Measurements from ENCODE around the gene PATZ1. TPM values are rescaled to one million over a fixed set of nuclear protein-coding genes. Genes with fewer than 3 reads are reported as not detected.

PATZ1 gene
- polyA plus RNA-seq, 2 of the 4 experiments (the other 2 are of a cell fraction), result 16.4 to 18.2 TPM

DNA sequence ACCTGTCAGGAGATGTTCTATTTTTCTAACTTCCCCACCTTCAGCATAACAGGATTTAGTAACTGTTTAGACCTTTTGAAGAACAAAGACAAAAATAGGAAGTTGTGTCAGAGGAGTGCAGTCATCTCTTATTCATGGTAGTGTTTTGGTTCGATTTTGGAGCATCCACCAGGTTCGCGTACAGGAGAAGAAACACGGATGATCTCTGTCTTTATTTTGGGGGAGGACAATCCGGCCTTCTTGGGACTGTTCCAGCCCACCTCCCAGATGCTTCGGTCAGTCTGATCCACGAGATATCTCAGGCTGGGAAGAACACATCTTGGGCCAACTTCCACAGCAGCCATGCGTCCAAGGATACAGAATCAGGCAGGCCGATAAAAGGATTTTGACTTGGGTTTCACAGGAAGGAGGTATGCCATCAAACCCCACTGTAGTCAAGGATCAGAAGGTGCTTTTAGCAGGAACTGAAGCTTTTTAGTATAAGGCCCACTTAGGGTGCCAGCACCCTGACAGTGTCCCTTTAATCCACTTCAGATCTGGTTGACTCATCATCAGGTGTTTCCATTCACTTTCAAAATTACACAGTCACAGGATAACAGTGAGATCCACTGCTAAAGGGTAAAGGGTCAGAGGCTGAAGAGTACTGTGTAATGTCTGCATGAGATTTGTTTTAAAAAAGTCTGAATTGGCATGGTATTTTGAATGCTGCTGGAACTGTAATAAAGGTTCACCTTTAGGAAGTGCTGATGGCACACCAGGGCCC is 16.5 kb downstream of the PATZ1 start (continued):
- no peak for TF ChIP-seq RNF2 (IDR thresholded peaks at IDR 0.05; ENCODE audit: borderline replicate concordance, low read depth)
- no peak for TF ChIP-seq NPAS2 (CRISPR knock-in tag; IDR thresholded peaks at IDR 0.05; ENCODE audit: borderline replicate concordance)
- TF ChIP-seq ZFP36 (IDR thresholded peaks at IDR 0.05; ENCODE audit: borderline replicate concordance, partially characterized antibody), result no peak
- TF ChIP-seq BHLHE40 (IDR thresholded peaks at IDR 0.05; ENCODE audit: low read depth, low read length), result no peak

DNA sequence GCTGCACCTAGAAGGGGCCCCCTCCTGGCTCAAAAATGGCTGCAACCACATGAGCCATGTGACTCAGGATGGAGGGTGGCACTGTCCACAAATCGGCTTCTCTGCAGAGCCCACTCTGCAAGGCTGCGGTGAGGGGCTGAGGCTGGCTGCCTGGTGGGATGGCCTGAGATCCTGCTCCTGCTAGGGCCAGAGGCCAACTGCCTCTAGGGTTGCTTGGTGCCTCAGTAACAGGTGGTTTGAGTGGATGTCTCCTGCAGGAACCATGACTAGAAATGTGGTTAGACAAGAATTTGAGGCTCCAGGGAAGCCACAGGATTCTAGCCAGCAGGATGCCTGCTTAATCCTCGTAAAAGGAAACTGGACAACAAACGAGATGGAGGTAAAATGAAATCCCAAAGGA is 17.1 kb downstream of the PATZ1 start:
- TF ChIP-seq CBX8 (IDR thresholded peaks at IDR 0.05), result no peak
- no peak for TF ChIP-seq RNF2 (IDR thresholded peaks at IDR 0.05; ENCODE audit: borderline replicate concordance, low read depth)
- no peak for TF ChIP-seq ESRRA (IDR thresholded peaks at IDR 0.05; ENCODE audit: borderline replicate concordance, low read length)
- no peak for TF ChIP-seq NPAS2 (CRISPR knock-in tag; IDR thresholded peaks at IDR 0.05; ENCODE audit: borderline replicate concordance)
- TF ChIP-seq BHLHE40 (IDR thresholded peaks at IDR 0.05; ENCODE audit: low read depth, low read length), result no peak
- no peak for TF ChIP-seq RFX5 (IDR thresholded peaks at IDR 0.05)
- no peak for TF ChIP-seq CEBPB (IDR thresholded peaks at IDR 0.05)
- TF ChIP-seq, protein P1, sequence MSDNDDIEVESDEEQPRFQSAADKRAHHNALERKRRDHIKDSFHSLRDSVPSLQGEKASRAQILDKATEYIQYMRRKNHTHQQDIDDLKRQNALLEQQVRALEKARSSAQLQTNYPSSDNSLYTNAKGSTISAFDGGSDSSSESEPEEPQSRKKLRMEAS (IDR thresholded peaks at IDR 0.05), result no peak
- no peak for TF ChIP-seq SREBF2 (IDR thresholded peaks at IDR 0.05)
- TF ChIP-seq MYC (IDR thresholded peaks at IDR 0.05; ENCODE audit: borderline replicate concordance, low read length), result no peak
- TF ChIP-seq NR3C1 (IDR thresholded peaks at IDR 0.05), result no peak
- TF ChIP-seq RAD21 (conservative IDR thresholded peaks at IDR 0.05 in 1 of 2, IDR thresholded peaks at IDR 0.05 in 1 of 2), result no peak
- no peak for TF ChIP-seq HEYL (CRISPR knock-in tag; IDR thresholded peaks at IDR 0.05)
- TF ChIP-seq, protein P2, sequence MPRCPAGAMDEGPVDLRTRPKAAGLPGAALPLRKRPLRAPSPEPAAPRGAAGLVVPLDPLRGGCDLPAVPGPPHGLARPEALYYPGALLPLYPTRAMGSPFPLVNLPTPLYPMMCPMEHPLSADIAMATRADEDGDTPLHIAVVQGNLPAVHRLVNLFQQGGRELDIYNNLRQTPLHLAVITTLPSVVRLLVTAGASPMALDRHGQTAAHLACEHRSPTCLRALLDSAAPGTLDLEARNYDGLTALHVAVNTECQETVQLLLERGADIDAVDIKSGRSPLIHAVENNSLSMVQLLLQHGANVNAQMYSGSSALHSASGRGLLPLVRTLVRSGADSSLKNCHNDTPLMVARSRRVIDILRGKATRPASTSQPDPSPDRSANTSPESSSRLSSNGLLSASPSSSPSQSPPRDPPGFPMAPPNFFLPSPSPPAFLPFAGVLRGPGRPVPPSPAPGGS (IDR thresholded peaks at IDR 0.05), result no peak
- TF ChIP-seq NFE2L2 (conservative IDR thresholded peaks at IDR 0.05; ENCODE audit: low read length), result no peak
- TF ChIP-seq, protein P3, sequence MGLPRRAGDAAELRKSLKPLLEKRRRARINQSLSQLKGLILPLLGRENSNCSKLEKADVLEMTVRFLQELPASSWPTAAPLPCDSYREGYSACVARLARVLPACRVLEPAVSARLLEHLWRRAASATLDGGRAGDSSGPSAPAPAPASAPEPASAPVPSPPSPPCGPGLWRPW (IDR thresholded peaks at IDR 0.05), result no peak
- no peak for TF ChIP-seq MAZ (IDR thresholded peaks at IDR 0.05; ENCODE audit: borderline replicate concordance, low read depth, low read length)
- no peak for TF ChIP-seq ELK1 (IDR thresholded peaks at IDR 0.05; ENCODE audit: low read depth, low read length)
- TF ChIP-seq FOSL2 (IDR thresholded peaks at IDR 0.05), result no peak
- no peak for TF ChIP-seq FOSL2 (CRISPR knock-in tag; IDR thresholded peaks at IDR 0.05)
- no peak for TF ChIP-seq HOXB13 (CRISPR knock-in tag; IDR thresholded peaks at IDR 0.05; ENCODE audit: low read depth)
- H3K27ac ChIP-seq, result no peak overlapping the region
- no peak overlapping the region for H3K4me3 ChIP-seq
- ATAC-seq (no peak), FAIRE-seq (no peak), DNase-seq (ENCODE audit: low read depth in 1 of 2, low spot score in 1 of 2) (no peak)
- no peaks in the 10 kb centered on the region for H3K4me1 ChIP-seq
- H3K4me2 ChIP-seq, result no peak overlapping the region
- WGBS (ENCODE audit: missing lambda C conversion rate), result 73% methylated on average over 2 of the region's 4 CpGs
- no peaks in the 10 kb centered on the region for H3K9me3 ChIP-seq
- POLR2A ChIA-PET, result no interaction called here
- CTCF ChIA-PET, result no interaction called here

GRCh38 chr22:31328544-31328960 is 17.6 kb downstream of the PATZ1 start:
- 95% methylated on average over 6 of the region's 13 CpGs for WGBS (ENCODE audit: missing lambda C conversion rate)
- H3K9me3 ChIP-seq, result no peaks in the 10 kb centered on the region
- no peak overlapping the region for H3K27ac ChIP-seq
- ChIA-PET POLR2A (no interaction called here), CTCF (interaction anchor here (1.5 to 5.8 kb wide), 2 partner anchors 16 kb away, joined by 5 to 43 read pairs; no protein-coding TSS in a partner anchor)
- ATAC-seq, result no peak
- FAIRE-seq, result no peak
- no peak for DNase-seq (ENCODE audit: low read depth in 1 of 2, low spot score in 1 of 2)
- no peak overlapping the region for H3K4me2 ChIP-seq
- H3K4me3 ChIP-seq, result no peak overlapping the region
- TF ChIP-seq FOXS1 (CRISPR knock-in tag; IDR thresholded peaks at IDR 0.05), result no peak
- TF ChIP-seq RFX5 (IDR thresholded peaks at IDR 0.05), result no peak
- TF ChIP-seq SREBF2 (IDR thresholded peaks at IDR 0.05), result no peak
- TF ChIP-seq HOXB13 (CRISPR knock-in tag; IDR thresholded peaks at IDR 0.05; ENCODE audit: low read depth), result no peak
- TF ChIP-seq, protein P4, sequence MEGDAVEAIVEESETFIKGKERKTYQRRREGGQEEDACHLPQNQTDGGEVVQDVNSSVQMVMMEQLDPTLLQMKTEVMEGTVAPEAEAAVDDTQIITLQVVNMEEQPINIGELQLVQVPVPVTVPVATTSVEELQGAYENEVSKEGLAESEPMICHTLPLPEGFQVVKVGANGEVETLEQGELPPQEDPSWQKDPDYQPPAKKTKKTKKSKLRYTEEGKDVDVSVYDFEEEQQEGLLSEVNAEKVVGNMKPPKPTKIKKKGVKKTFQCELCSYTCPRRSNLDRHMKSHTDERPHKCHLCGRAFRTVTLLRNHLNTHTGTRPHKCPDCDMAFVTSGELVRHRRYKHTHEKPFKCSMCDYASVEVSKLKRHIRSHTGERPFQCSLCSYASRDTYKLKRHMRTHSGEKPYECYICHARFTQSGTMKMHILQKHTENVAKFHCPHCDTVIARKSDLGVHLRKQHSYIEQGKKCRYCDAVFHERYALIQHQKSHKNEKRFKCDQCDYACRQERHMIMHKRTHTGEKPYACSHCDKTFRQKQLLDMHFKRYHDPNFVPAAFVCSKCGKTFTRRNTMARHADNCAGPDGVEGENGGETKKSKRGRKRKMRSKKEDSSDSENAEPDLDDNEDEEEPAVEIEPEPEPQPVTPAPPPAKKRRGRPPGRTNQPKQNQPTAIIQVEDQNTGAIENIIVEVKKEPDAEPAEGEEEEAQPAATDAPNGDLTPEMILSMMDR (IDR thresholded peaks at IDR 0.05), result no peak
- no peaks in the 10 kb centered on the region for H3K4me1 ChIP-seq

All from A549 (cell line).